GM21390 (cell line): ENCODE measurements around the gene RASA3.
A peak's percentile ranks its signal among the peaks of the same experiment; 100 is the strongest.

Source experiments
- ATAC-seq: cut with Tn5 transposase; IDR thresholded peaks from one replicate; pipeline ENCODE4 v1.9.1; 2021; ENCODE audit not compliant: unreplicated experiment

RASA3 gene

DNA sequence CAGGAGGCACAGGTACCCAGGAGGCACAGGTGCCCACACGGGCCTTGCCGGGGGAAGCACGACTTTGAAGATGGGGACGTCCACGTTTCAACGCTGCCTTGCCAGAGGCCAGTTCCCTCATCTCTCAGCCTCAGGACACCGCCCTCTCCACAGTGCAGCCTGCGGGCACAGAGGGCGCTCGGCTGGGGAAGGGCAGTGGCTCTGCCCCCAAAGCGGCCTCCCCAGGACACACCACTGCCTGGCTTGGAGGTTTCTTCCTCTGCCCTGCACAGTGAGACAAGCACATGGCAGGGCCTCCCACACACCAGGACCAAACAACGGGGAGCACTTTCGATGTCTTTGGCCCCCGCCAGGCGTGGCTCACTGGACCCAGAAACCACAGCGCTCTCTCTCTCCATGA lies 73.0 kb downstream of the RASA3 start:
- ATAC-seq: no peak

DNA sequence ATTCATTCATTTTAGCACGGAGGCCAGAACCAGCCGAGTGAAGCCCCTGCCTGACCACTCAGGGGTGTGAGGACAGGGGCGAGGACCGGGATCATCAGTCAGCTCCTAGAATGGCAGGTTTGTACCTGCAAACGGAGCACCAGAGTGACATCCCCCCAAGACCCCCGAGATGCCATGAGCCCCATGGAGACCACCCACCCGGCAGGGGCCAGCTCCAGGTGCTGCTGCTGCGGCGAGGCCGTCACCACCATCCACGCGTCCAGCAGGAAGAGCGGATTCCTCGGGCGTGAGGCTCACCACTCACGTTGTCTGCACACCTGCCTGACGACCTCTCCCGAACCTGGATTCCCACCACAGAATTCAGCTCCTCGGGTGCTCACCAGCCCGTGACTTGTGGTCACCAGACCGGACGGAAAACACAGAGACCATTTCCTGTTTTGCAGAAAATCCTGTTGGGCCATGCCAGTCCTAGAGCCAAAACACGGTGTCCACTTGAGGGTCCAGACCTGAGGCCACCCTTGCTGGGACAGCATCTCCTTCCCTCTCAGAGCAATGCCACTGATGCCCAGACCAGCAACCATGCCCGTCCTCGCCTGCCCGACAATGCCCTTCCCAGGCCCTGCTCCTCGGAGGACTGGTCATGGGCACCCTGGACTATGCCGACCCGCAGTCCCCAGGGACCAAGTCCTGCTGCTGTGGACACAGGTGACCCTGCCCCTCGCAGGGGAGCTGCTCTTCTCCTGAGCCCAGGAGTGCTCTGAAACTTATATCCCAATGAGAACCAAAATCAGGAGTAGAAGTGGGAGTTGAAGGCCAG lies 74.2 kb downstream of the RASA3 start:
- ATAC-seq: no peak

DNA sequence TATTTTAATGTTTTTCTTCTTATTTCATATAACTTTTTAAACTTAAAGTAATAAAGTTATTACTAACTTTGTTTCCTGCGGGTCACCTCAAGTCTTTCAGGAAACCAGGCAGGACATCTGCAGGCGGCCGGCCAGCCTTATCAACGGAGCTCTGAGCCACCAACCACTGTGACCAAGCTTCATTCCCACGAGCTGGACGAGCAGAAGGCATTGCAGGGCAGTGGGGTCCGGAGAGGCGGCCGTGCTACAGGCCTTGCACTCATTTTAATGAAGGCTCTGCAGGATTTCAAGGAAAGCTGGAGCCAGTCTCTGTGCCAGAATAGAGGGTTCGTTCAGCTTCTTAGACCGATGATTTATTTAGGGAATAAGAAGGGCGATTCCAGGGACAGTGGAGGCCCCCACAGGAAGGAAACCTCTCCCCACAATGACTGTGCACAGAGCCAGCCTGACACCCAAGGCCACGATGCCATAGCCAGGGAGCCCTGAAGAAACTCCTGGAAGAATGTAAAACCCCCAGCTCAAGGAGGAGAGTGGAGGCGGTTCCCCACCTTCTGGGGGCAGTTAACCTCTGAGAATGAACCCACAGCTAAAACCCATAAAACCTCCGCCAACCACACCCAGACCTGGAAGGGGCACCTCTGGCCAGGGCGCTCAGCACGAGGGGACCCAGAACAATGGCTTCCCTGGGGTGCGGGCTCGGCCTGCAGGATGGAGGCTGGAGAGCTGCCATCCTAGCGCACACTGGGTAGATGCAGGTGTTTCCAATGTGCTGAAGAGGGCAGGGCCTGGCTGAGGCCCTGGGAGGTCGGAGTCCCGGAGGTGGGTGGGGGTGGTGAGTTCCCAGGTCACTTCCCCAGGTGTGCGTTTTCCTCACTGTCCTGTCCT lies 75.0 kb downstream of the RASA3 start:
- ATAC-seq: no peak

DNA sequence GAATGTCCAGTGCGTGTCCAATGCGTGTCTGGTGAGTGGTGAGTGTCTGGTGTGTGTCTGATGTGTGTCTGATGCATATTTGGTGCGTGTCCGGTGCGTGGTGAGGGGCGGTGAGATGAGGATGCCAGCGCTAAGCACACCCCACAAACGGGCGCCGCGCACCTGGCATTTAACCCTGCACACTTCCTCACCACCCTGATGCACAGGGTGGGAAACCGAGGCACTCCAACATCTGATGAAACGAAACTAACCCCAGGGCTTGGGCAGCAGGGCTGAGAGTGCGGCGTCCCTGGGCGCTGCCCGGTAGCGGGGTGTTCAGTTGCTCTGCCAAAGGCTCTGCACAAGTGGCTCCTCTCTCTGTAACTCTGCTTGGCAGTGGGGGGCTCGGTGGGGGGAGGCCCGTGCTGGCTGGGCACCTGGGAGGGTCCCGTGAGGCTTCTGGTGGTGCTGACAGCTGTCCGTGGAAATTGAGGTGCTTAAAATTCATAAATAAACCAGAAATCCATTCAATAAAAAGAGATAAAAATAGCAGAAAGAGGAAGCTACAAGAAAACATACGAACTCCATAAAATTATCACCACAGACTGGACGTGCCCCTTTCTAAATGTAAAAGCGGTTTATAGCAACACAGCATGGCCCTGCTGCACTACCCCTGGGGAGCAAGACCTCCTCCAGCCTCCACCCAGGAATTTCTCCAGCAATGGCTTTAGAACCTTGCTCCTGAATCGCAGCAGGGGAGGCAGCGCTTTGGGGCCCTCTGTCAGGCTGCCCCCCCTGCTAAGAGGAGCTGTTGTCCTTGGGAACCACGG lies 76.0 kb downstream of the RASA3 start:
- no peak for ATAC-seq

DNA sequence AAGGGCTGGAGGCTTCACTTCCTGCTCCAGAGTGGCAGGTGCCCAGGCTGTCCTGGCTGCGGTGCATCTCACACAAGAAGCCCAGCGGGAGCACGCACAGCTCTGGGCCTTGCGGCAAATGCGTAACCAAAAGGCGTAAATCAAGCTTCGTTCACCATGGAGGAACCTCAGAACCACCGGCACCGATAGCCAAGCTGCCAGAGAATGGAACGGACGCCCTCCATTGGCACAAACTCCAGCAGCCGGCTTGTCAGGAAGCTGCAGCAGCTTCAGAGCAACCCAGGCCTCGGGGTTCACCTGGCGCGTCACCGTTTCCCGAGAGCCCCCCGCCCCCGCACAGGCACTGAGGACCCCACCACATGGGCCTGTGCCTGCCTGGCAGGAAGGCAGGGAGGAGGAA lies 76.7 kb downstream of the RASA3 start:
- no peak for ATAC-seq

DNA sequence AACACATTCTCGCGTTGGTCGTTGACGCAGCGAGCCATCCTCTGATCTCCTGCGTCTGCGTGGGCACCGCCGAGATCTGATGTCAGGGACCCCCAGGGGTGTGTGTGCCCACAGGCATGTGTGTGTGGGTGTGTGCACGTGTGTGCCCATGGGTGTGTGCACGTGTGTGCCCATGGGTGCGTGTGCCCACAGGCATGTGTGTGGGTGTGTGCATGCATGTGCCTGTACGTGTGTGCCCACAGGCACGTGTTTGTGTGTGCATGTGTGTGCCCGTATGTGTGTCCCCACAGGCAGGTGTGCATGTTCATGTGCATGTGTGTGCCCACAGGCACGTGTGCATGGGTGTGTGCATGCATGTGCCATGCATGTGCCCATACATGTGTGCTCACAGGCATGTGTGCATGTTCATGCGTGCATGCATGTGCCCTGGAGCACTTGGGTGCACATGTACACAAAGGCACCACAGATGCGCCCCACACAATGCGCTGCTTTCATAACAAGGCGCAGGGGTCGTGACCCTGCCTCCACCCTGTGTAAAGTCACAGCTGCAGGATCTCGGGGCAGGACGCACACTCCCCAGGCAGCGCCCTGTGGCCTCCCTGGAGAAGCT lies 77.5 kb downstream of the RASA3 start:
- no peak for ATAC-seq

DNA sequence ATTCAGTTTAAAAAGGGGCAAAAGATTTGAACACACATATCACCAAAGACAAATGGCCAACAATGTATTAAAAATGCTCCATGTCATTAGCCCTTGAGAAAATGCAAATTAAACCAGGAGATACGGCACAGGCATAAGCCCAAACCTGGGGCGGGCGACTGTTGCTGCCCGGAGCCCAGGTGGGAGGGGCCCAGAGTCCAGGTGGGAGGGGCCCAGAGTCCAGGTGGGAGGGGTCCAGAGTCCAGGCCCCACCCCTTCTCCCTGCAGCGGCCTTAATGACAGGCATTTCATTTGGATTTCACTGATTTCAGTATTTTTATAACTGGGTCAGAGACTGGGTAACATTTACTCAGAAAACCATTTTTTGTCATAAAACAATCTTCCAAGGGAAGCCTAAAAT lies 78.2 kb downstream of the RASA3 start:
- ATAC-seq: no peak

DNA sequence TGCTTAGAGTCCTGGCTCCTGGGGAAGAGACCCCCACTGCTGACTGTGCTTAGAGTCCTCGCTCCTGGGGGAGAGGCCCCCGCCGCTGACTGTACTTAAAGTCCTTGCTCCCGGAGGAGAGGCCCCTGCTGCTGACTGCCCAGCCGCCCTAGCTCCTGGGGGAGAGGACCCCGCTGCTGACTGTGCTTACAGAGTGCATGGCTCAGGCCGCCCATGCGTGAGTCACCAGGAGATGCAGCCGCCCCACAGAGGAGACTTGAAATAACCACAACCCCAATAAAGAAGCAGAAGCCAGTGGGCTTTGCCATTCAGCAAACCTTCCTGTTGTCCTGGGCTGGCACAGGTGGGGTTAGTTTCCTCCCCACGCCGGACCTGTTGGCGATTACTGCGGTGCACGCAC lies 79.4 kb downstream of the RASA3 start:
- ATAC-seq: no peak

DNA sequence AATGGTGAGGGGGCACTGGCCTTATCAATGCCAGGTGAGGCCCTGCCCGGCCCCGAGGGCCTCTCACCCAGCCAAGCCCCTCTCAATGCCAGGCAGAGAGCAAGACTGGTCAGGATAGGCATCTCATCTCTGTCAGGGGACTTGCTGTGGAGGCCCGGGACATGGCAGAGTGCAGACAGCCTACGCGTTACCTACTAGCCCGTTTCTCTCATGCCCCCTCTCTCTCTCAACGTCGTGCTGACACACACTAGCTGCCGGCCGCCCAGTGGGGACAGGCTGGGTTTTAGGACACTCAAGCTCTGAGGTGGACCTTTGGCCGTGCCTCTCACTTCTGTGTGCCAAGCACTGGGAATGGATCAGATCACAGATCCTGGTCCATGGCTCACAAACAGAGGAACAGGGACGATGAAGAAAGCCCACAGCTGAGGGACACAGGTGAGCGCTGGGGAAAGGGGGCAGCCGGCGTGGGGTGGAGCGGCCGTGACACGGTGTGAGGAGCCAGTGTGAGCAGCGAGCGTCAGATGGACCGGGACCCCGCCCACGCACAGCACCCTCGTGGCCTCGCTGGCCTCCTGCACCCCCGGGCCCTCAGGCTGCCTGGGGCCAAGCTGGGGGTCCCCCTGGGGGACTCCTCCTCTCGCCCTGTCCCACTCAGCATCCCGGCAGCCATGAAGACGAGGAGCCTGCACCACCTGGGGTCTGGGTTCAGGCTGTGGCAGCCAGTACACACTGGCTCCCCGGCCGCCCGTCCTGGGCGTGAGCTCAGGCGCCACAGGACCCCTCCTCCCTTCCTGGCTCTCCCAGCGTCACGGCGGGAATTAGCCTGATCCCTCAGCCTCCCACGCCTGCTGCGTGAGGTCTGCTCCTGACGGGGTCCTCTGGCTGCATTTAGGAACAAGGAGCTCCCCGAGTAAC lies 81.6 kb downstream of the RASA3 start:
- ATAC-seq: no peak

DNA sequence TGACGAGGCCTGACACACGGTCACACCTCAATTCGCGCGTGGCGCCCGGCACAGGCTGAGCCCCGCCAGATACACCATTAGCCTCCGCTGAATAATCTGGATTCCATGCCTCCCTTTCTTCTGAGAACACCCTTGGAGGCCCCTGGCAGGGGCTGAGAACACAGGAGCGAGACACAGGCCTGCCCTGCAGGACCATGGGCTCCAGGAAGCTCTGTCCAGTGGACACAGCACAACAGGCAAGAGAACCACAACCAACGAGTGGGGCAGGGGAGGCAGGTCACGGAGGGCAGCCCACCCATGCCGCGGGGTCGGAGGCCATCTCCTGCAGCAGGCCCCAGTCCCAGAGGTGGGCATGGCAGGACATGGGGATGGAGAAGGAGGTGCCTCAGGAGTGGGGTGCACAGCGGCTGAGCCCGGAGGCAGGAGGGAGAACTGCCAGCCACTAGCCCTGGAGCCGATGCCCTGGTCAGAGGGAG lies 82.8 kb downstream of the RASA3 start:
- ATAC-seq: no peak

DNA sequence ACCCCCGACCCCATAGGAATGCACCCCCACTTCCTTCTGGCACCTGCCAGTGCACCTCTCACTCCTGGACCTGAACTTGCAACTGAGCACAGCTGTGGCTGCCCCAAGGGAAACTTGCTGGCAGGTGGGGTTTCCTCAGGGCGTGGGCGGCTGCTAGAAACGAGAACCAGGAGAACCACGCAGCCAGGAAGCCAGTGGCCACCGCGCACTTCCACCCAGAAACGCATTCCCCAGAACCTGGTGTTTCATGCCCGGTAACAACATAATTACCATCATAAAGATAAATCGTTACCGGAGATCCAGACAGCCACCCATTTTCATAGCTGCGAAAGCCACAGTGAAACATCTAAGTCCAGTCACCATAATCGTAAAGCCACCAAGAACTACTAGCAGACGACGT lies 83.4 kb downstream of the RASA3 start:
- peak; percentile 45 for ATAC-seq

DNA sequence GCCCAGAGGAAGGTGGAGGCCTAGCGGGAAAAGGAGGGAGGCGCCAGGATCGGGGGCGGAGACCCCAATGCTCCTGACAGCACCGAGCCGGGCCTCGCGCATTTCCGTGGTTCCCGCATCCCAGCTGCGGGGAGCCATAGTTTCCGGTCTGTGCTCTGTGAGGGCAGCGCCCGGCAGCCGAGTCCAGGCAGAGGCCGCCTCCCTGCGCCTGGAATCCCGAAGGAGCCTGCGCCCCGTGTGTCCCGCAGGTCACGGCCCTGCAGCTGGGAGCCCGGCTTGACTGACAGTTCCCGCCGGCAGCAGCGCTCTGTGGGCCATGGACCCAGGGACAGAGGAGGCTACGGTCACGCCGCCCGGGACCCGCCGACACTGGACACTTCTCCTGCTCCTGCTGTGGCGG lies 84.0 kb downstream of the RASA3 start:
- ATAC-seq: no peak

DNA sequence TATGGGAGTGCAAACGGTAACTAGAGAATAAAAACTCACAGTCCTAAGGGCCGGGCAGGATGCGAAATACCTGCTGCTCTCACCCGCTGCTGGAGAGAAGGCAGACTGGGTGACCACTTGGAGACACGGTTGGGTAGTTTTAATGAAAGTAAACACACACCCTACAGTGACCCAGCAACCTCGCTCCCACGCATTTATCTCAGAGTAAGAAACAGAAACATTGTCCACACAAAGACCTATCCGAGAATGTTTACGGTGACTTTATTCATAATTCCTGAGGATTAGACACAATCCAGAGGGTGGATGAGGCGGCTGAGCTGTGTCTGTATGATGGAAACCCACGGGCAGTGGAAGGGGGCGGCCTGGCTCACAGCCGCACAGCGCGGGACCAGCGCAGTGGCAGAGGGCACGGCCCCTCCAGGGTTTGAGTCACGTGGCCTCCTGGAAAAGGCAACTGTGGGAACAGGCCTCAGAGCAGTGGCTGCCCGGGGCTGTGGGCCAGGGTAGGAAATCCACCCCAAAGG lies 85.0 kb downstream of the RASA3 start:
- peak; percentile 93 for ATAC-seq

DNA sequence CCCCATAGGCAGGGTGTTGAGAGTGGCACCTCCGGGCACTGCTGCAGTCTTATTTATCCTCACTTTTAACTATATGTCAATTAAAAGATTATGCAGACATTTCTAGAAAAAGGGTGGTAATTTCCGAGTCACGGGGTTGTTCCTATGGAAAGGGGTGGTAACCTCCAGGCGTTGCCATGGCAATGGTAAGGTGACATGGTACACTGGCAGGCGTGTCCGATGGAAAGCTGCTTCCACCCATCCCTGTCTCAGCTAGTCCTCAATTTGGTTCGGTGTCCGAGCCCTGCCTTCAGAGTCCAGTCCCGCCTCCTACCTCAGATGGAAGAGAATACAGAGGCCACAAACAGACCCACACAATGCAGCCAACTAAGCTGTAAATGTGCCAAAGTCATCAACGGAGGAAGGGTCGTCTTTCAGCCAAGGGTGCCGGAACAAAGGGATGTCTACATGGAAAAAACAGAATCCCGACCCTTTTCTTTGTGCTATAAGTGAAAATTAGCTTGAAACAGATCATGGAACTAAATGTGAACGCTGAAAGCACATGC lies 85.9 kb downstream of the RASA3 start:
- ATAC-seq: no peak

DNA sequence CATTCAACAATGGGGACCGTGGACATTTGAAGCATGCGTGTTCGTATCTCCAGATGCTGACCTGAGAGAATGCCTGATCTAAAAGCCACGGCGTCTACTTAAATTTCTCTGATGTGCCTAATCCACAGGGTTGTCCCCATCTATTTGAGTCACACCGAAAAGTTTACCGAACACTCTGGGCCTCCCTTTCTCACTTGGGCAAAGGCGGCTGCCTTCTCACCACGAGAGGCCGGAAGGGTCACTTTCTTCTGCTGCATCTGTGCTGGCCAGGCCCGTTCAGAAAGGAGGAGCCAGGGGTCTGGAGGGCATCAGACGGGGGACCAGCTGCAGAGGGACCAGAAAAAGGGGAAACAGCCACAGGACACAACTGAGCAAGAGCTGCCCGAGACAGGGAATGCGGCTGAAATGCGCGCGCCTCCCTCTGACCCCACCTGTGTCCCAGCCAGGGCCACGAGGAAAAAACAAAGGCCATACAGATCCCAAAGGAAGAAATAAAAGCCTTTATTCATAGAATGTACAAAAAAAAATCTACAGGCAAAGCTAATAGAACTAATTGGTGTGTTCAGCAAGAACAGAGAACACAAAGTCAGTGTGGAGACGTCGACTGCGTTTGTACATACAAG lies 87.2 kb downstream of the RASA3 start:
- ATAC-seq: no peak

DNA sequence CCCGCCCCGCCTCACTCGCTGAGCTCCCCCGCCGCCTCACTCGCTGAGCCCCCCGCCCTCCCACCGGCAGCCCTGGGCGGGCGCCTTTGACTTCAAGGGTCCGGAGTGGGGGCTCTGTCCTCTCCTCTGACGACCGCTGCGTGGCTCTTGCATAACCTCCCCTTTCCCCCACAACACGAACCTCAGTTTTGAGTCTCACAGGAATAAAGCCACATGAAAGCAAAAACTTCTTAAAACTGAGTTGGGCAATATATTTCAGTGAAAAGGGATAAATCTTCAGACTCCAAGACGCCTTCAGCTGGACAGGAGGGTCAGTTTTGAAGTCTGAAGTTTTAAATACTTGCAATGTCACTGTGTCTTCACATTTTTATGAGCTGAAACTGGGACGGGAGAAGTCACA lies 87.9 kb downstream of the RASA3 start:
- no peak for ATAC-seq

DNA sequence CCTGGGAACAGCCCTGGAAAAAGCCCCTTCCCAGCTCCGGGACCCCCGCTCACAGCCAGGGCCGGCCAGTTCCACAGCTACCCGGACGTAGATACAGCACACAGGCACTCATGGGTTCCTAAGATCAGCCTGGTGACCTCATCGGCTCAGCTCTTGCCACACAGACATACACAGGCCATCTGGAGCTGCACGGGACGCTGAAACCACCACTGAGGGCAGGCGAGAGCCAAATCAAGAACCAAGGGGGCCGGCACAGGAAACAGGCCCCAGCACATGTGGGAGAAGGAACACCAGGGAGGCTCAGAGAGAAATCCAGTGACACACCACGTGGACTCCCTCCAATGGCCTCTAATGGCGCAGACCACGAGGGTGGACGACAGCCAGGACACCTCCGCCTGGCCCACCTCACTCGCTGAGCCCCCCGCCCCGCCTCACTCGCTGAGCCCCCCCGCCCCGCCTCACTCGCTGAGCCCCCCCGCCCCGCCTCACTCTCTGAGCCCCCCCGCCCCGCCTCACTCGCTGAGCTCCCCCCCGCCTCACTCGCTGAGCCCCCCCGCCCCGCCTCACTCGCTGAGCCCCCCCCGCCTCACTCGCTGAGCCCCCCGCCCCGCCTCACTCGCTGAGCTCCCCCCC lies 88.9 kb downstream of the RASA3 start:
- ATAC-seq: no peak

DNA sequence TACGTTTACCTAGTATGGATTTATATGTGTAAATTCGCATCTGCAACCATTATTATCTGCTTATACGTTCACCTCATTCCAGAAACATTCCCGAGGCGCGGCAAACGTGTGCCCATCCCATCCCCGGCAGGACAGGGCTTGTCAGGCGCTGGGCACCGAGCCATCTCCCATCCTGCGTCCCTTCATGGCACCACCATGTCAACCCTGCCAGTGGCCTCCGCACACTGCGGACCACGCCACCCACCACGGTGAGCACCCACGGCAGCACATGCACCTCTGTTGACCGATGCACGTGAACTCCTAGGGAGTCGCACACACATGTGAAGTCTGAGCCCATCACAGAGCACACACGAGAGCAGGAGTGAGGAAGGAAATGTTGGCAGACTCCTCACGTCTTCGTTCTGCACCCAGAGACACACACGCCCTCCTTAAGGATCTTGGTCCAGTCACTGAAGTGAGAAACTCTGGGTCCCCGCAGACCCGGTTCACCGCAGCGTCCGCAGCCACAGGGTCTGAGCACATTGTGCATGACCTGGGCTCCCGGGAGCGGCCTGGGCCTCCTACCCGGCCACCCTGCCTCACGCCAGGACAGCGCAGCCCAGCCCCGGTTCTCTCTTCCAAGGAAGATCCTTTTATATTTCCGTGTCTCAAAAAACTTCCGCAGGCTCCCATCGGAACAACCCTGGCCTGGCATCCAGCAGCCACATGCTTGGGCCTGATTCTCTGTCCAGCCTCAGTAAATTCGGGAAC lies 90.2 kb downstream of the RASA3 start:
- no peak for ATAC-seq
